GM18498 (cell line): Measurements from ENCODE around the gene EPHA4.
"Not testable (repeated sequence)": the region's sequence is repeated elsewhere in the genome, so short reads cannot be mapped to it uniquely, and the experiment has no call there.

Source experiments
- ATAC-seq: cut with Tn5 transposase; IDR thresholded peaks from one replicate; pipeline ENCODE4 v1.9.1; 2021; ENCODE audit warnings: mild to moderate bottlenecking, moderate library complexity; ENCODE audit not compliant: unreplicated experiment

EPHA4 gene

DNA sequence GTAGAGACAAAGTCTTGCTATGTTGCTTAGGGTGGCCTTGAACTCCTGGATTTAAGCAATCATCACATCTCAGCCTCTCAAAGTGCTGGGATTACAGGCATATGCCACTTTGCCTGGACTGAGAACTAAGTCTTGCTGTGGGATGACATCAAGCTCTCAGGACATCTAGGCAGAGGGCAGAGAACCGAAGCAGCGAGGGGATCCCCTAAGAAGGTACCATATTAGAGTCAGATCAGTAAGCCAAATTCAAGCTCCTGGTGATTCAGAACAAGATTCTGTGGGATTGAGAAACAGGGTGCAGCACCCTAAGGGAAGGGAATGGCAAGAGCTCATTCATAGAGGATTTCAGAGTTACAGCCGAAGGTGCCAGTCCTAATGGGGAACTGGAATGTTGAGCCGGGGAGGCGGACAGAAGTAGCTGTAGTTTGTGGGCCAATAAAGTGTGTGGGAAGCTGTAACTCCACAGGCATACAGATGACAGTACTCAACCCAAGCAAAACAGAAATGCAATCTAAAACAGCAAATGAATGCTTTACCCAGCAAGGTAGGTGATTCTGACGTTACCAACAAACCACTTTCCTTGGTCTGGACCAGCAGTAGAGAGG, 30.9 kb downstream of the EPHA4 start:
- no peak for ATAC-seq

DNA sequence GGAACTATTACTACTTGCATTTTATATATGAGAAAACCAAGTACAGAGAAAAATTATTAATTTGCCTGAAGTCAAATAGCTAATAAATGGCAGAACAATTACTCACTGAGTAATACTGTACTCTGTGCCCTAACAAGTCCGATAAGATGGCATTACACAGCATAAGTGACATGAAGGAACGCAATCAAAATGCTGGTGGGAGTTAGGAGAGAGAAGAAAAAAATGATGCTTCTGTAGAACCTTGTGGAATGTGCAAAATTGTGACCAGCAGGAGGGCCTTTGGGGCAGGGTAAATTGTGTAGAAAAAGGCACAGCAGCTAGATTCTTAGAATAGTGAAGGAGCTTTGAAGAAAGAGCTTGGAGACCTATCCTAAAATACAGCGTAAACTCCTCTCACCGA, 32.9 kb downstream of the EPHA4 start:
- ATAC-seq: no peak

- ATAC-seq: no peak
Observed at GRCh38 chr2:221535824-221536223, 36.3 kb downstream of the EPHA4 start.

- no peak for ATAC-seq
Observed at GRCh38 chr2:221533299-221533698, 38.8 kb downstream of the EPHA4 start.

DNA sequence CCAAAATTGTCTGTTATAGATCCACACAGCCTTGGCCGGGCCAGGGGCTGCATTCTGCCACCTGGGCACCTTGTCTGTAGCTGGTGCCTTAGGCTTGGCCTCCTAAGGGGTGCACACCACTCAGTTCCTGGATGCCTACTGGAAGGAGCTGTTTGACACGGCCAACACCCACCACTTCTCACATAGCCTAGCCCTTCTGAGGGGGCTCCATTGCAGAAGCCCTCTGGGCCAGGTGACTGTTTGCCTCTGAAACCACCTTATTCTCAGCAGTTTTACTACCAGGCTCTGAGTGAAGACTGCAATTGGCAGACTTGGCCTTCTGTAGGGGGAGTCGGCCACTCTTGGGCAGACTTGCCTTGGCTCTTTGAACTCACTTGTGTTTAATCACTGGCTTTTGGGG, 39.5 kb downstream of the EPHA4 start:
- no peak for ATAC-seq

DNA sequence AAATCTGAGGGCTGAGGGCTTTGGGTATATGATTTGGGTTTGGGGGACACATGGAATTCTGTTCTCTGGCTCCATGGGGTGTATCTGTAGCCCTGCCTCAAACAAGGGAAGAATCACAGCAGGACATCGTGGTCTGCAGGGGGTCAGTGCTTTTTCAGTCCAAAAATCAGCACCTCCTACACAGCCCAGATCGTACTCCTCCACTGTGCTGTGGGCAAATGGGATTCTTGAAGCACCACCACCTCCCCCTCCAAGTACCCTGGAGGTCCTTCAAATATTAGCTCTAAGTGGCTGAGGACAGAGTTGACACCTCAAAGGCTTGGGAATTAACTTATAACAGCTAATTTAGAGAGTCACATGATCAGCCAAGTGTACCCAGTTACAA, 41.5 kb downstream of the EPHA4 start:
- no peak for ATAC-seq

GRCh38 chr2:221529943-221530652, 42.0 kb downstream of the EPHA4 start:
- no peak for ATAC-seq

GRCh38 chr2:221529177-221529942, 42.7 kb downstream of the EPHA4 start:
- ATAC-seq: no peak

GRCh38 chr2:221527776-221528309, 44.3 kb downstream of the EPHA4 start:
- no peak for ATAC-seq

DNA sequence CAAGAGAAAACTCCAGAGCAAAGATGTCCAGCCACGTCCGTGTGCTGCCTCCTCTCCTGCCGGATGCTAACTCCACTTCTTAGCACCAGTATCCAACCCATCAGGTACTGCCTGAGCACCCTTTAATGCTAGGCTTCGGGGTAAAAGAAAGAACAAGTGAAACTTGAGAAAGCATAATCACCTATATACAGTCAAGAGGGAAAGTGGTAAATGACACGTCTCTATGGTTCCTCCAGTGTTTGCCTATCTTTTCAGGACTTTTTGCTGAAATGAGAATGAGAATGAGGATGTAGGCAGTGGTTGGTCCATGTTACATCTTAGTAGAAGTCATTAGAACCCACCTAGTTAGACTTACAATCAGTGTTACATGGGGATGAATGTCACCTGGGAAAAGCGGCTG, 47.9 kb downstream of the EPHA4 start:
- ATAC-seq: no peak

DNA sequence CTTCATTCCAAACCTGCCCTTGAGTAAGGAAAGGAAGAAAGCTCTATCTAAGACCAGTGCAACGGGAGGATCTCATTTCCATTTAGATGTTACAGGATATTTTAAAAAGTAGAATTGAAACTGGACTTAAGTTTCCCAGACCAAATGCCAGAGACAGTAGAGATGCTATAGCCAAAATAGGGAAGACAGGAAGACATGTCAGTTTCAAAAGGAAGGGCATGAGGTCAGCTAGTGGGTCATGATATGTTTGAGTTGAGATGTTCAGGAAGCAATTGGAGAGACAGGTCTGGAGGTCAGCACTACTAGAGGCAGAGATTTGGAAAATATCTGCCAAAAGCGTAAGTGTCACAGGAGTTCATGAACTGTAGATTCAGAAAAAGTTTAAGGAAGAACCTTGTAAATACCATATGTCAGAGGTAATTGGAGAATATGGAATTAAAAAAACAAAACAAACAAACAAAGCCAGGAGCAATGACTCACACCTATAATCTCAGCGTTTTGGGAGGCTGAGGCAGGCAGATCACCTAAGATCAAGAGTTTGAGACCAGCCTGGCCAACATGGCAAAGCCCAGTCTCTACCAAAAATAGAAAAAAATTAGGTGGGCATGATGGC, 50.8 kb downstream of the EPHA4 start:
- ATAC-seq: no peak

- no peak for ATAC-seq
Observed at GRCh38 chr2:221518935-221519625, 53.0 kb downstream of the EPHA4 start.

DNA sequence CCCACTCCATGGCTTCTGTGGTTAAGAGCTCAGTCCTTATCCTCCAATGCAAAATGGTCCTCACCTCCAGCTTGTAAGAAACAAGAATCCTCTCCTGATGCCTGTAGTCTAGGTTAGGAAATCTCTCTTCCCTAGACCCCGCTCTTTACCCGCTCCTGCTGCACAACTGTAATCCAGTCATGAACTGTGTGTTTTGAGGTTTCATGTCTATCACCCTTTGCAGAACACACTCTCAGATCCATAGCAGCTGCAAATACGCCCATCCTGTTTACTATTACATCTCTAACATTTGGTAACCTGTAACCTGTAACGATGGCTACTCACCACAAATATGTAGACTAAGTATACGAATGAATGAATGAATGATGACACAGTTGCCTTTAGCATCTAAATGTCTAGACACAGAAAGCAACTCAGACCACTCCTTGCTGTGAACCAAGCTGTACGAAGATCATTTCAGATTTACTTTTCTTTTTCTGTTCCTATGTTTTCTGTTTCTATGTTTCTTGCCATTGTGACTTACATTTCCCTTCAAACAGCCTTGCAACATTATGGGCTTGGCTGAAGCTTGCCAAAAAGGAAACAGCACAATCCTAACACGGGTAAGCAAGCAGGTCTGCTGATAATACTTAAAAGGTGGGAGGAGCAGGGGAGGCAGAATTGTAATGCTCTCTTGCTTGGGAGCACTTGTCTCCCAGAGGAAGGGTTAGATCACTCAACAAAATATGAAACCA, 53.7 kb downstream of the EPHA4 start:
- ATAC-seq: peak; percentile 62

DNA sequence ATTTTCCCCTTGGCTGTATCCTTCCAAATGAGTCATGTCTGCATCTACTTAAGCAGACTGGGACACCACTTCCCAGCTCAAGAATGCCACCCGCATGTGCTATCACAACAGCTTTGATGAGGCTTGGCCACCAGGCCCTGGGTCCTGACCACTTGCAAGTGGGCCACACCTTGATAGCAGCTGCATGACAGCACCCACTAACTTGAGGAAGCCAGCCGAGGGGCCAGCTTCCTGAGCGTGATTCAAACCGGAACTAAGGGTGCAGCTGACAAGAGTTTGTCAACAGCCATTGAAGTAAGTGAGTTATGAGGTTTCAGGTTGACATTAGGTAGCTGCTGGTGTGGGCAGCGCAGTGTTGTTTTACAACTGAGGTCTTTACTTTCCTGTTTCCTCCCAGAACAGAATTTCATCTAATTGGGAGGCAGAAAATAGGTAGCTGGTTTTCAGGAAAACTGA, 54.4 kb downstream of the EPHA4 start:
- ATAC-seq: peak; percentile 89

DNA sequence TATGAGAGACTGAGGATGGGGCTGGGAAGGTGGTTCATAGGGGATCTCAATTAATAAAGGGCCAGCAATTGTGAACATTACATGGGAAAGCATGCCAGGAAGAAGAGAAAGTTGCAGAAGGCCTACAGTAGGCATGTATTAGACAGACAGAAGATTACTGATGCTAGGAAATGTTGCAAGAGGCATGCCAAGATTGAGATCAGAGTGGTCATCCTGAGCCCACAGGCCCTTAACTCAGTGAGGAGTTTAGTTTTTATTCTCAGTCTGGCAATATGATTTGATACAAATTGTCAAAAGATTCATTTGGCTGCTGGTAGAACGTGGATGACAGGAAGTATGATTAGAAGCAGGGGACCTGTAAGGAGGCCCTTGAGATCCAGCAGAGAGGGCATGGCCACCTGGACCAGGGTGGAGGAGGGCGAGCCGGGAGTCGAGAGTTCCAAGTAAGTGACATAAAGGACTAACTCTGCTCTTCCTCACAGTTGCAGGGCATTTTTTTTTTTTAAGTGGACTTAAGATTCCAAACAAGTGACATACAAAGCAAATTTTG, 54.9 kb downstream of the EPHA4 start:
- ATAC-seq: no peak

- ATAC-seq: no peak
Observed at GRCh38 chr2:221515864-221516263, 56.2 kb downstream of the EPHA4 start.

DNA sequence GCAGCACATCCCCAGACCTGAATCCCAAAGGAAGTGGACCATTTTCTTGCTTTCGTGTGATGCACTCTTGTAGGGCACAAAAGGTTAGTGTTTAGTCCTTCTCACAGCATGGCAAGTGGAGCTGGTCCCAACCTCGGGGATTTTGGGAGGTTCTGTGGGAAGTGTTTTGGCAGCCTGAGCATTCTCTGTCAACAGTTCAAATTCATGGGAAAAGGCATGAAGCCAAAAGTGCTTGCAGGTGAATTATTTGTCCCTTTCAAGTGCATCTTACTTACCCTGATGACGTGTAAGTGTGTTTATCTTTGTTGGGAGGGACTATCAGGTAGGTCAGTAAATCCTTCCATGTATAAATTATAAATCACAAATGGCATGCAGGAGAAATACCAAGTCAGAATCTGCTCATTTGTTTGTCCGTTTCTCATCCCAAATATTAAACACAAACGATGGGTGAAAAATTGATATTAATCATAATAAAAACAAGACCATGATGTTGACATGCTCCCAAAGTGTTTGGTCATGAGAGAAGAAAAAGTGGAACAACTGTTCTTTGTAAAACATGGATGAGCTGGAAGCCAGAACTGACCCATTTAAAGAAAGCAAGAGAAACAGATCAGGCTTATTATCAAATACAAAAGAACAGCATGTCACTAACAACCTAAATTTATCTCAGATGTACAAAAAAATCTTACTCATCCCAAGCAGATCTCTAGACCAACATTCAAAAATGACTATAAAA, 57.6 kb downstream of the EPHA4 start:
- no peak for ATAC-seq

- ATAC-seq: no peak
Observed at GRCh38 chr2:221513232-221513631, 58.9 kb downstream of the EPHA4 start.

DNA sequence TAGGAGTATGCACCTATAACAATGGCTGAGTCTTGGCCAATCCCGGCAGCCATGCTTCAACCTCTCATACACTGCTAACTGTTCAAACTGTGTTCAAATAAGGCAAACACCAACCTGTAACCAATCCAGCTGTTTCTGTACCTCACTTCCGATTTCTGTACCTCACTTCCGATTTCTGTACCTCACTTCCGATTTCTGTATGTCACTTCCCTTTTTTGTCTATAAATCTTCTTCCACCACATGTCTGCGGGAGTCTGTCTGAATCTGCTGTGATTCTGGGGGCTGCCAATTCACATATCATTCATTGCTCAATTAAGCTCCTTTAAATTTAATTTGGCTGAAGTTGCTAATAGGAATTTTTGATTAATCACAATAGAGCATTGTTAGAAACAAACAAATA, 60.8 kb downstream of the EPHA4 start:
- not testable (repeated sequence) for ATAC-seq
